Measurements from ENCODE around the gene ADGRG1.
"Not testable (repeated sequence)": the region's sequence is repeated elsewhere in the genome, so short reads cannot be mapped to it uniquely, and the experiment has no call there.

The ADGRG1 gene

DNA sequence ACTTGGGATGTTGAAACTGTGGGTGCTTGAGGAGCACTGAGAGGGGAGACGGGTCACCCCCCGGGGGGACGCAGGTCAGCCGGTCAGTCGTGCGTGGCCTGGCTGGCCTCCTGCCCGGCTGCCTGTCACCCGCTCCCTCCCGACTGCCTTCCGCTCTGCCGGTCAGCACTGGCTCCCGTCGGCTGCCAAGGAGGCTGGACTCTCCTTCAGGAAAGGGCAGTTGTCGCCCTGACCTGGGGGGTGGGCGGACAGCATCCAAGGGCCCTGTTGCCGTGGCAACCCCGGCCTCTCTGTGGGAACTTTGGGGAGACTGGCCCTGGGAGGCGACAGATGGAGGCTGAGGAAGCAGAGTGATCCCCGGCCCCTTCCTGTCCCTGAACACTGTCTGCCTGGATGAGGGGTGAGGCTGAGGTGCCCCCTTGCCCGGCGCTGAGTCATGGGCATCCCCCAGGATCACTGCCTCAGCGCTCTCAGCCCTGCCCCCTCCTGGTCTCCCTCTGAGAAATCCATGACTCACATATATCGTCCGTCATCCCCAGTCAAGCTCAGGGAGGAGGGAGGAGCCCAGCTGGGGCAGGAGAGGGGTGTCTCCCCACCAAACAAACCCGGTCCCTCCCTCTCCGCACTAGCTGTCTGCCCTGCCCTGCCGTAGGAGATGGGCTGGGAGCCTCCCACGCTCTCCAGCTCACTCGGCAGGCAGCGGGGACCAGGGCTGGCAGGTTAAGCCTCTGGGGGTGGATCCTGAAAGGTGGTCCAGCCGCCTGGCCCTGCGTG is at the start of gene ADGRG1:
ADGRG1 (plus strand) TSS at position 623 of the 774 bp plus-strand sequence. CDS start 21,658 bp downstream, outside the sequence.
- peak; percentile 98 for DNase-seq

DNA sequence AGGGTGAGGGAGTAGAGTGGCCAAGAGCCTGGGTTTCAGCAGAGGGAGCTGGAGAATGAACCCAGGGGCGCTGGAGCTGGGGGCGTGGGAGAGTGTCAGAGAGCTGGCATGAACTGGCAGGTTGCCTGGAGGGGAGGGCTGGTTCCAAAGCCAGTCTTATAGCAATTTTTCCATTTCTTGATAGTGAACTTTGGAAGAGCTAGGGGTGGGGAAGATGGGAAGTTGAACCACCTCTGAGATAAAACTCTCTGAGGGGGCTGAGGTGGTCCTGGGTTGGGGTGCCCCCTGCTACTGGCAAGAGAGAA is 49.1 kb upstream of the ADGRG1 start:
- DNase-seq, result no peak

GRCh38 chr16:57585051-57585687 is 43.3 kb upstream of the ADGRG1 start:
- DNase-seq, result no peak

- DNase-seq, result no peak
Observed at GRCh38 chr16:57588831-57589230, 39.6 kb upstream of the ADGRG1 start.

DNA sequence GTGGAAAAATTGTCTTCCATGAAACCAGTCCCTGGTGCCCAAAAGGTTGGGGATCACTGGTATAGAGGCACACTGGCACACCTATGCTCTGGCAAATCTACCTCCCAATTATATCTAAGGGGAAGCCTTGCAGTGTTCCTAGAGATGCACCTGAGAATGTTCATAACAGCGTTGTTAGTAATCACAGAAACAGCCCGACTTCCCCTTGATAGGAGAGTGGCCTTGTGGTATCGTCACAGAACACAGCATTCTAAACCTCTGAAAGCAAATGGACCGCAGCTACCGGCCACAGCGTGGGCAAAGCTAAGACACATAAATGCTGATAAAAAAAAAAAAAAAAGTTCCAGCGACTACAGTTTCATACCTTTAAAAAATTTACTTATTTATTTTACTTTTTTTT is 39.1 kb upstream of the ADGRG1 start:
- no peak for DNase-seq

DNA sequence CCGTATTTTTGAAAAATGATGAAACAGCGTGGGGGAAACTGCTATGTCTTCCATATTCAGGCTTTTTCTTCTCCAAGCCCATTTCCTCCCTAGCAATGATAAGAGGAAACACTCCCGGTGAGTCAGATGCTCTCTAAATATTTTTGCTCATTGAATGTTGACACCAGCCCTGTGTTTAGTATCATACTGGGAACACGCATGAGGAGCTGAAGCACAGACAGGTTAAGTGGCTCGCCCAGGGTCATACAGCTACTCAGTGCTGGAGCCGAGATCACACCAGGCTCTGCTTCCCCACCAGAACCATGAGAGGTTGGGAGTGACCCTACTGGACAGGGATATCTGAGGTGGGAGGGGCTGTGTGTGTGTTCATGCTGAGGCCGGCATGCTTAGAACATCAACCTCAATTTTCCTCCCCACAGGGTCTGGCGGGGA is 37.8 kb upstream of the ADGRG1 start:
- peak; percentile 94 for DNase-seq

DNA sequence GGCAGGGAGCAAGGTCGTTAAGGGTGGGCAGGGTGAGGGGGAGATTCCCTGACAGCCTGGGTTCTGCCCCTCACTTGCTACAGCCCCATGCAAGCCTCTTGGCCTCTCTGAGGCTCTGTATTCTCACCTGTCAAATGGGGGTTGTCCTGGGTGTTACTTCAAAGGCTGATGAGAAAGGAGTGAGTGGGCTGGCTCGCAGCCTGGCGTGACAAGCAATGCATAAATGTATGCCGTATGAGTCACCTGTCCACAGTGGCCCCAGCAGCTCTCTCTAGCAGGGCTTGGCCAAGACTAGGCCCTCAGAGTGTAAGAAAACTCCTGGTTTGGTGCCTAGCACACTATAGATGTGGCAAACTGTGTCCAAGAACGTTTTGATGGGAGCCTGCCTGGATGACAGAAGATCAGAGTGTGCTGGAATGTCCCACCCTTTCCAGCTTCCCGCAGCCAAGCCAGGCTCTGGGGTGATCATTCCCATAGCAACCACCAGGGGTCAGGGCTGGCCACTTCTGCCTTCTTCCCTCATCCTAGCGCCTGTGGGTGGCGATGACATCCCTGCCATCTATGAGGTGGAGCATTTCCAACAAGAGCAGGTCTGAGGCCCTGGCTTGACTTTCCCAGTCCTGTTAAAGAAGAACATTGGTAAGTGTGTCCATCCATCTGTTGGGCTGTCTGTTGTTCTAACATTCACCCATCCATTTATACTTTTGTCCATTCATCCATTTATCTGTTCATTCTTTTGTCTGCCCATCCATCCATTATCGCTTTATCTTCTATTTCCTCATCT is 37.2 kb upstream of the ADGRG1 start:
- peak; percentile 81 for DNase-seq

DNA sequence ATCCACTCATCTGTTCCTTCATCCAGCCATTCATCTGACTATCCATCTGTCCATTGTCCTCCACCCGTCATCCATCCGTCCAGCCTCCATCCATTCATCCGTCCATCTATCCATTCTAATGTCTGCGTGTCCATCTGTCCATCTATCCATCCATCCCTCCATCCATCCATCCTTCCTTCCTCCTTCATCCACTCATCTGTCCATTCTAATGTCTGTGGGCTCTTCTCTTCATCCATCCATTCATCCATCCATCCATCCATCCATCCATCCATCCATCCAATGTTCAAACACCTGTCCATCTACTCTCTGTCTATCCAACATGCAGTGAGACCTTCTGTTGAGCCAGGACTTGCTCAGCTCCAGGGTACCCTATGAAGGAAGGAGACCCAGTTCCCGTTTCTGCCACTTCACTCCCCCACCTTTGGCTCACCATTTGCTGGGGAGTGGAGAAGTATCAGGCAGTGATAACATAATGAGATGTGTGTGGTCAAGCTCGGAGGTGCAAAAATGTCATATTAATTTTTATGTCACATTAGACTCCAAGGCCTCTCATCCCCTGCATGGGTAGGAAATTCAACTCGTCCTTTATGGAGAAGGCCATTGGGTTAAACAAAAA is 36.5 kb upstream of the ADGRG1 start:
- DNase-seq, result no peak

- no peak for DNase-seq
Observed at GRCh38 chr16:57592591-57593003, 35.8 kb upstream of the ADGRG1 start.

- DNase-seq, result no peak
Observed at GRCh38 chr16:57593021-57593420, 35.4 kb upstream of the ADGRG1 start.

DNA sequence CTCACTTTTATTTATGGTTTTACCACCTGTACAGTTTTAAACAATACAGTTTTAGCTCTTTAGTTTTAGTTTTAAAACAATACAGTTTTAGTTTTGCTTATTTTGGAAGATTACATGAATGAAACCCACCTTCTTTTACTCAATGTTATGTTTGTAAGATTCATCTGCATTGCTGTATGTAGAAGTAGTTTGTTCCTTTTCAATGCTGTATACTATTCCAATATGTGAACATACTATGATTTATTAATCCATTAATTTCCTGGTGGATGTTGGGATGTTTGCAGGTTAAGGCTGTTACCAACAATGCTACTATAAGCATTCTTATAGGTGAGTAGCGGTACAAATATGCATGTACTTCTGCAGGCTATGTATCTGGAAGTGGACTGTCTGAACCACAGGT is 34.4 kb upstream of the ADGRG1 start:
- no peak for DNase-seq

- no peak for DNase-seq
Observed at GRCh38 chr16:57594531-57595031, 33.8 kb upstream of the ADGRG1 start.

DNA sequence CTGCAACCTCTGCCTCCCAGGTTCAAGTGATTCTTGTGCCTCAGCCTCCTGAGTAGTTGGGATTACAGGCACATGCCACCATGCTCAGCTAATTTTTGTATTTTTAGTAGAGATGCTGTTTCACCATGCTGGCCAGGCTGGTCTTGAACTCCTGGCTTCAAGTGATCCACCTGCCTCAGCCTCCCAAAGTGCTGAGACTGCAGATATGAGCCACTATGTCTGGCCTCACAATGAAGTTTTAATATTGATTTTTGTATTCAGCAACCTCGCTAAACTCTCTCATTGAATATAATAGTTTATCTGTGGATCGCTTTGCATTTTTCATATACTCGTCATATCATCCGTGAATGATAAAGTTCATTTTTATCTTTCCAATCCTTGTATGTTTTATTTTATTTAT is 32.2 kb upstream of the ADGRG1 start:
- not testable (repeated sequence) for DNase-seq

DNA sequence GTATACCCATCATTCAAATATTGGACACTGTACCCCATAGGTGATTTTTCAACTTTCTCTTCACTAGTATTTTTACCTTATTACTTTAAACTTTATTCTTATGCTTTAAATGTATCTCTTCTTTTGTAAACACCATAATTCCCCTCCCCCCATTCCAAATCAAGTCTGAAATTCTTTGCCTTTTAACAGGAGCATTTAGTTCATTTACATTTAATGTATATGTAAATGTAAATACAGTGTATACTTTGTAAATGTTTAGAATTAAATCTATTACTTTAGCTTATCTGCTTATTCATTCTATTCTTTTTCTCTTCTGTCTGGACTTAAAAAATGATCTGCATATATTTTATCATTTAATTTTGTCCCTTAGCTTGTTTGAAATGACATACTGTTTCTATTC is 30.0 kb upstream of the ADGRG1 start:
- DNase-seq, result no peak

- DNase-seq, result no peak
Observed at GRCh38 chr16:57600048-57600835, 28.2 kb upstream of the ADGRG1 start.

GRCh38 chr16:57600952-57601580 is 27.4 kb upstream of the ADGRG1 start:
- DNase-seq, result no peak

GRCh38 chr16:57601801-57602478 is 26.5 kb upstream of the ADGRG1 start:
- DNase-seq, result no peak

- DNase-seq, result no peak
Observed at GRCh38 chr16:57603115-57604024, 25.1 kb upstream of the ADGRG1 start.

DNA sequence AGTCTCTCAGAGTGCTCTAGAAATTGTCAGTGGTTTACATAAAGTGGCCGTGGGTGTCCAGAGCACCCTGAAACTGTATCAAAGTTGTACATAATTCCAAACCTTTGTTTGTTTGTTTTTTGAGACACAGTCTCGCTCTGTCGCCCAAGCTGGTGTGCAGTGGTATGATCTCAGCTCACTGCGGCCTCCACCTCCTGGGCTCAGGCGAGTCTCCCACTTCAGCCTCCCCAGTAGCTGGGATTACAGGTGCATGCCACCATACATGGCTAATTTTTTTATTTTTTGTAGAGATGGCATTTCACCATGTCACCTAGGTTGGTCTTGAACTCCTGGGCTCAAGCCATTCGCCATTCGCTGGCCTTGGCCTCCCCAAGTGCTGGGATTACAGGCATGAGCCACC is 24.3 kb upstream of the ADGRG1 start:
- DNase-seq, result no peak
